SK-N-MC (cell line): ENCODE results near the gene DBN1.

Experiments
- EZH2 ChIP-seq: fragments of 200-600 bp; sonication (generic); IDR thresholded peaks from one replicate; pipeline ENCODE4 v1.6.1; 2017; ENCODE audit warnings: antibody characterized with exemption
- FOXP2 ChIP-seq: optimal IDR thresholded peaks from 2 replicates; pipeline ENCODE3; 2011; ENCODE audit warnings: mild to moderate bottlenecking, moderate library complexity; ENCODE audit not compliant: insufficient read depth; ENCODE audit errors: extremely low read length, control extremely low read depth
- POLR2AphosphoS5 ChIP-seq: IDR thresholded peaks from 2 replicates; pipeline ENCODE4 v1.6.1; 2012; ENCODE audit warnings: mild to moderate bottlenecking, low read depth, low read length, borderline replicate concordance

GRCh38 chr5:177447066-177447610, 26.3 kb downstream of the DBN1 start:
- TF ChIP-seq EZH2 (no peak), POLR2AphosphoS5 (no peak; the same call in 1 of the 2 replicates), FOXP2 (no peak)
